Adipocyte (in vitro differentiated cells): ENCODE results near the gene PLXNB2.

Experiments used
- DNase-seq: peaks from one replicate; pipeline ENCODE4 v3.0.0-alpha.2; 2015; ENCODE audit warnings: low read depth
- H3K27me3 ChIP-seq: replicated peaks from 2 replicates; pipeline ENCODE4 v1.7.0; 2013; ENCODE audit warnings: mild to moderate bottlenecking, low read length, moderate library complexity; ENCODE audit not compliant: control insufficient read depth, insufficient read depth
- H3K36me3 ChIP-seq: 2 replicates; pipeline ENCODE4 v1.7.0; 2013; ENCODE audit warnings: low read length, mild to moderate bottlenecking, moderate library complexity; ENCODE audit not compliant: control insufficient read depth, insufficient read depth, severe bottlenecking
- H3K4me1 ChIP-seq: 2 replicates; pipeline ENCODE4 v1.7.0; 2013; ENCODE audit warnings: mild to moderate bottlenecking, low read length, moderate library complexity; ENCODE audit not compliant: control insufficient read depth, insufficient read depth
- H3K4me3 ChIP-seq: 2 replicates; pipeline ENCODE4 v1.7.0; 2013; ENCODE audit warnings: mild to moderate bottlenecking, low read length, moderate library complexity
- H3K9ac ChIP-seq: 2 replicates; pipeline ENCODE4 v1.7.0; 2013; ENCODE audit warnings: mild to moderate bottlenecking, low read length, moderate library complexity
- H3K9me3 ChIP-seq: 2 replicates; pipeline ENCODE4 v1.7.0; 2013; ENCODE audit warnings: mild to moderate bottlenecking, low read length, moderate library complexity; ENCODE audit not compliant: control insufficient read depth

The PLXNB2 gene

DNA sequence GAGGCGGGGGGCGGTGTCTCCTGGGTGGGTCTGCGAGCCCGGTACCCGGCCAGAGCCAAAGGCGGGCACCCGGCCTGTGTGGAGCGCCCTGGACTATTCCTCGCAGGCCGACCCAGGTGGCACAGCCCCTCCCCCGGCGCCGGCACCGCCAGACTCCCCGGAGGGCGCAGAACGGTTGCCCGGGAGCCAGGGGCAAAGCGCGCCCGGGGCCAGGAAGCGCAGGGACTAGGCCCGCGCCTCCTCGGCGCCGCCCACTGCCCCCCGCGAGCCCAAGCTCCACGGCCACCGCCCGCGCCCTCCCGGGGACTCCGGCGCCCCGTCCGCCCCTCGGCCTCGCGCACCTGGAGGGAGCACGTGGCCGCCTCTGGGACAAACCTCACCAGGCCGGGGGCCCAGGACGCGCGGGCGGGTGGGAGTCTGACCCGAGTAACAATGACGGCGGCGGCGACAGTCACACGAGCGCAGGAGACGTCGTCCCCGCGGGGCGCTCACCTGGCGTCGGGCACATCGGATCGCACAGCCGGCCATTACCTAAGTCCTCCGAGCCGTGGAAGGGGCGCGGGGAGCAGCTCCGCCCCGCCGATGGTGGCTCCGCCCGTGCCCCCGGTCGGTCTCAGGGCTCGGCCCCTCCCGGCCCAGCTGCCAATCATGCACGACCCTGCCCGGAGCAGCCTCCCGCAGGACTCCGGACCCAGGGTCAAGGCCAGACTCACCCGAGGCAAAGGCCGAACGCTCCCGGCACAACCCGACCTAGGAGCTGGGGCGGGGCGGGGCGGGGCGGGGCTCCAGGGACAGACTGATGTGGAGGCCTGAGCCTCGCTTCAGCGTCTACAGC is 7.4 kb downstream of the PLXNB2 start:
- Histone ChIP-seq H3K36me3 (peaks cover 5% of the 10 kb centered on the region), H3K9ac (peak overlapping the region; percentile 46), H3K9me3 (no peaks in the 10 kb centered on the region), H3K4me3 (peak overlapping the region; percentile 41), H3K4me1 (peaks cover 38% of the 10 kb centered on the region), H3K27me3 (no peaks in the 10 kb centered on the region)
- DNase-seq: no peak

DNA sequence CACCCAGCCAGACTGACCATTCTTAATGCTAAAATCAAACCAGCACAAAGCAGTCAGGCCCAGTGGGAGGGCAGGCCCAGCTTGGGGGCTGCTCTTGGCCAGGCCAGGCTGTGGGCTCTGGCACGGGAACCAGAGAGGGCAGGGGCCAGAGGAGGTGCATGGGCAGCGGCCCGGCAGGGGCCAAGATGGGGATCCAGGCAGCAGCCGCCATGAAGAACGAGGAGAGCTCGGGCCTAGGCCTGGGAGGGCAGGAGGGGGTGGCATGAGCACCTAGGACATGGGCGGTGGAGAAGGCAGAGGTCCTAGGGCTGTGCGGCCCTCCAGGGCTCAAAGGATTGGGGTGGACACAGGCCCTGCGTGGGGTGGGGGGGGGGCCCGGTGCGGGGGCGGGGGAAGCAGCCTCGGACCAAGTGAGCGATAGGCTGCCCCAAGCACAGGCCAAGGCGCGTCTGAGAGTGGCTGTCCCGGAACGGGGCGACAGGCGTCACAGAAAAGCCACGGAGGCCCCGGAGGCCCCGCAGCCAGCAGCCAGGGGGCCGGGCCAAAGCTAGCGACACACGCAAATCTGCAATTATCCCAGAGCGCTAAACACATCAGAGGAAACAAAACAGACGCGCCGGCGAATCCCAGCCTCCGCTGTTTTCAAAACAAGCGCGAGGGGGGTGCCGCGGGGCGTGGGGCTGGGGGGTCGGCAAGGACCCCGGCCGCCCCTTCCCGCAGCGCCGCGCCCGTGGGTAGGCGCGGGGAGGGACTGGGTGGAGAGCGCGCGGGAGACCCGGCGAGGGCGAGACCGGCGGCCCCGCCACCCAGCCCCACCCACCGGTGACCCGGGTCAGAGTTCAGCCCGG is 8.3 kb downstream of the PLXNB2 start:
- peaks cover 31% of the 10 kb centered on the region for H3K4me1 ChIP-seq
- DNase-seq: no peak
- H3K27me3 ChIP-seq: no peaks in the 10 kb centered on the region
- H3K4me3 ChIP-seq: no peak overlapping the region
- H3K9ac ChIP-seq: no peak overlapping the region
- no peaks in the 10 kb centered on the region for H3K9me3 ChIP-seq
- peaks cover 10% of the 10 kb centered on the region for H3K36me3 ChIP-seq

DNA sequence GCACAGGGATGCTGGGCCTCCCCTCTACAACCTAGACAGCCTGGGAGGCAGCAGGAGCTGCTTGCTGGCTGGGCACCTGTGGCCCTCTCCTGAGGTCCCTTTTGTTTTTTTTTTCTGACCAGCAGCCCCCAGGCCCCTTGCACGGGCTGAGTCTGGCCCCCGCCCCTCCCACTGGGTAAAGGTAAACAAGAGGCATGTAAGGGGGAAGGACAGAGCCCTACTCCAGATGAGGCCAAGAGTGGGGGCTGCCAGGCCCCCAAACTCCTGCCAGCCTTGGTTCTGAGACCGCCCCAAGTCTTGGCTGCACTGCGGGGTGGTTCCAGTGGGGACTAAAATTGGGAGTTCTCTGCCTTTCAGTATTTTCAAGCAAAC is 9.2 kb downstream of the PLXNB2 start:
- Histone ChIP-seq H3K9me3 (no peaks in the 10 kb centered on the region), H3K9ac (no peak overlapping the region), H3K4me1 (peaks cover 28% of the 10 kb centered on the region), H3K27me3 (no peaks in the 10 kb centered on the region), H3K36me3 (peaks cover 11% of the 10 kb centered on the region), H3K4me3 (no peak overlapping the region)
- DNase-seq: no peak

DNA sequence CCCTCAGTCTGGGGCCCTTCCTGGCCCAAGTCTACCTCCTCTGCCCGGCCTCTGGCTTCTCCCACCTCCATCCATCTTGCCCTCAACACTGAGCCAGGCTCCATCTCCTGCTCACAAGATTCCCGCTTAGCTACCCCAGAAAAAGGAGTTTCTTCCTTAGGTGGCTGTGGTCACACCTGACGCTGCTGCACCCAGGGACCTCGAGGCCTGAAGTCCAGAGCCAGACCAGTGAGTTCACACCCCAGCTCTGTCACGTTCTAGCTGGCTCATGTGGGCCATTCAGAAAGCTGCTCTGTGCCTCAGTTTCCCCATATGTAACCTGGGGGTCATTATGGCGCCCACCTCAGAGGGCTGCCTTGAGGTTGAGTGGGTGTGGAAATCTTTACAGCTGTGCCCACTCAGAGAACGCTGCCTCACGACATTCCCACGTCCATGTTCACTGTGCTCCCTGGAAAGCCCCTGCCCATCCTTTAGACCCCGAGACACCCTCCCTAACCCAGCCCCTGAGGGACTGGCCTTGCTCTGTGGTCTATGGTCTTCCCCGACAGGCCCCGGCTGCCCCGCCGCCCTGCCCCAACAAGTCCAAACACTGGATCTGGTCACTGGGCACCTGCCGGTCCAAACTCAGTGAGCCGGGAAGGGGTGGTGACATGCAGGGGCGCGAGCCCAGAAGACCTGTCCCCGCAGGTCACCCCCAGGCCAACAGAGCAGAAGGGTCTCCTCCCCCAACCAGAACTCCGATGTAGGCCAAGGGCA is 9.8 kb downstream of the PLXNB2 start:
- Histone ChIP-seq H3K9ac (no peak overlapping the region), H3K27me3 (no peaks in the 10 kb centered on the region), H3K9me3 (no peaks in the 10 kb centered on the region), H3K4me3 (no peak overlapping the region), H3K36me3 (peaks cover 11% of the 10 kb centered on the region), H3K4me1 (peaks cover 27% of the 10 kb centered on the region)
- no peak for DNase-seq

DNA sequence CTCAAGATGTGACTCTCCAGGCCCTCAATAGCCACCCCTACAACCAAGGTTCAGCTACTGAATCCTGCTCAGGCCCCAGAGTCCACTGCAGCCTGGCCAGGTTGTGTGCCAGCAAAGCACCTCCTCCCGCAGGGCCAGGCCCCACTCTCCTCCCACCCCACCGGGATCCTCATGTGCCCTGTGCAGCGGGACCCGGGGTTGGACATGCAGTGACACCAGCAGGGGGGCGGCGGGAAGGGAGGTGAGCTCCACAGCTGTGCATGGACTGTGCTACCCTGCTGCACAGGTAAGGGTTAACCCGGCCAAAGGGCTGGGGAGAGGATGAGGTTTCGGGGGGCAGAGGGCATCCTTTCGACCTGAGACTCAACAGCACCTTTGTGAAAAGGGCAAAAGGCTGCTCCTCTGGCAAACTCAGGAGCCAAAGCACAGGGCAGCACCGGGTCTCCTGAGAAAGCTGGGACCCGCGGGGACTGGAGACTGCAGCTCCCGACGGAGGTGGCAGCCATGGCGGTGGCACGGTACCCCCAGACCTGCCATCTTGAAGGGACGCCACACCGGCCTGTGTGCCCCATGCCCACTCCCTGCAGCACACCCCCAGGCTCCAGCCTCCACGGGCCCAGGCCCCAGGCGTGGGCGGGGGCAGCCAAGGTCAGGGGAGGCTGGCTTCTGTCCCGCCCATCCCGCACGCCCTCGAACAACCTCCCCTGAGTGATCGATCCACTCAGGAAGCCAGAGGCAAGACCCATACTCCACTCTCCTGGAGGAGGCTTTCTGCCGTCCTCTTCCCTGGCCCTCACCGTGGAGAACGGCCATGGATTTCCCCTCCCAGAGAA is 10.6 kb downstream of the PLXNB2 start:
- Histone ChIP-seq H3K9ac (no peak overlapping the region), H3K9me3 (no peaks in the 10 kb centered on the region), H3K4me3 (no peak overlapping the region), H3K4me1 (peaks cover 24% of the 10 kb centered on the region), H3K27me3 (no peaks in the 10 kb centered on the region), H3K36me3 (peaks cover 11% of the 10 kb centered on the region)
- DNase-seq: no peak

DNA sequence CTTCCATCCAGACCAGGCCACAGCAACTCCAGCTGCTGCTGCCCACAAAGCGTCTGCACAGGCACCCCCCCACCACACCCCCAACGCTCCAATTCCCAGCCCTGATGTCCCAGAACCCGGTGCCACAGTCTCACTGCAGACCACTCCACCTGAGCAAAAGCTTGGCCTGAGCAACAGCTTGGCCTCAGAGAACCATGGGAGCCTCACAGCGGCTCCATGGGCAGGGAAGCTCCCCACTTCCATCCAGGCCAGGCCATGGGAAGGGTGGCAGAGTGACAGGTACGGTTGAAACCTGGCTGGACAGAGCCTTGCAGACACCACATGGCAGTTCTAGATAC is 13.2 kb downstream of the PLXNB2 start:
- peaks cover 20% of the 10 kb centered on the region for H3K4me1 ChIP-seq
- no peaks in the 10 kb centered on the region for H3K9me3 ChIP-seq
- H3K27me3 ChIP-seq: no peaks in the 10 kb centered on the region
- peak overlapping the region; percentile 47 for H3K4me3 ChIP-seq
- no peak for DNase-seq
- H3K36me3 ChIP-seq: peaks cover 20% of the 10 kb centered on the region
- peak overlapping the region; percentile 80 for H3K9ac ChIP-seq

DNA sequence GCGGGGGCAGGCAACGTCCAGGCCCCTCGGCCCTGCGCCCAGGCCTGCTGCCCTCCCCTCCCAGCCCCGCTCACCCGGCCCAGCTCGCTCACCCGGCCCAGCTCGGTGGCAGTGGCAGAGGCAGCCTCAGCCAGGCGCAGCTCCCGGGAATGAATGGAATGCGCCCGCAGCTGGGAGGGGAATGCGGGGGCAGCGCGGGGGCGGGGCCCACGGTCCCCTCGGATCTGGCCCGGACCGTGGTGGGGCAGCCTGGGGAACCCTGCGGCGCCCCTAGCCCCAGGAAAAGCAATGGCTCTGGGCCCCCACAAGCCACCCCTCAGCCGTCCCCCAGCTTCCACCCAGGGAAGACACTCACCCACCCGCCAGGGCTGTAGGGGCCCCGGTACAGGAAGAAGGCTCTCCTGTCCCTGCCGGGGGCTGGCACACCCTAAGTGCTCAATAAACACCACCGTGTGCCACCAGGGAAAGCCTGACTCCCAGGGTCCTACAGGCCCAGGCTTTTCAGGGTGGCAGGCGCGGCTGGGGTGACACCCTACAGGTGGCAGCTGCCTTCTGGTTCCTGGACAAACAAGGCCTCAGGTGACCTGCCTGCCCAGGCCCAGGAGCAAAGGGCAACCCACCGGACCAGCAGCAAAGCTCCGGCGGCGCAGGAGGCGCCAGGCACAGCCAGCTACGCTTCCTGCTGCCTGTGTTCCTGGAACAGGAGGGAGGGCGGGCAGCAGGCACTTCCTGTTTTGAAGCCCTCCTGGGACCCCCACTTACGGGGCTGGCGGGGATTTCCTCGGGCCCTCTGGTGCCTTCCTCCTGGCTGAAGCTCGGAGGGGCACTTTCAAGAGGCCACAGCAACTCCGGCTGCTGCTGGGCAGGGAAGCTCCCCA is 13.8 kb downstream of the PLXNB2 start:
- peaks cover 26% of the 10 kb centered on the region for H3K36me3 ChIP-seq
- H3K9ac ChIP-seq: peak overlapping the region; percentile 80
- DNase-seq: peak; percentile 89
- H3K27me3 ChIP-seq: no peaks in the 10 kb centered on the region
- peaks cover 20% of the 10 kb centered on the region for H3K4me1 ChIP-seq
- H3K9me3 ChIP-seq: no peaks in the 10 kb centered on the region
- H3K4me3 ChIP-seq: peak overlapping the region; percentile 47

DNA sequence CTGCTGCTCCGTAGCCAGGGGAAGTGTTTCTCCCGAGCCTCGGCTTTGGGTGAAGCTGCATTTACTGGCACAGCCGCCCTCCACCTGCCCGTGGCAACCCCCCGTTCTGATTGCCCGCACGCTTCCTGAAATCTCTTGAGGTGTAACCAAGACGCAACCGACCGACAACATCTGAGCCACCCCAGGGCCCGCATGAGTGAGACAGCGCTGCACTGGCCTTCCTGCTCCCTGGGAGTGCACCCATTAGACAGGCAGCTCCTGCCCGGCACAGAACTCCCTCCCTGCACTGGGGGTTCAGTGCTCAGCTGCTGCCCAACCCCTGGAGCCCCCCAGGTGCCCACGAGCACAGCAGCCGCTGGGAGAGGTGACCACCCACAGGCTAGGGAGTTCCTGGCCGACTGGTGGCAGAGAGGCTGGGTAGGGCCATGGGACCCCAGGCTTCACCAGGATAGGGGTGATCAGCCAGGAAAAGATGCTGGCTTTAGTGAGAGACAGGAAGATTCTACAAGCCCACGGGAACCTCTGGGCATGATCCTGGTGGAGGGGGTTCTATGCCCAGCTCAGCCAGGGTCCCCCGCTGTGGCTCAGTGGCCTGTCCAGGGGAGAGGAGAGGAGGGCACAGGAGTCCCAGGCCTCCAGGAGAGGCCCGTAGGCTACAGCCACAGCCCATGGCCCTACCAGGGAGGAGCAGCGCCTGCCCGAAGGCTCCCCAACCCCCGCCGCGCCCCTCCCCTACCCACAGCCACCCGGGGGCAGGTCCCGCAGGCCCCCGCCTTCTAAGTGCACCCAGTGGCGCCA is 14.6 kb downstream of the PLXNB2 start:
- Histone ChIP-seq H3K9me3 (no peaks in the 10 kb centered on the region), H3K9ac (peak overlapping the region; percentile 82), H3K36me3 (peaks cover 34% of the 10 kb centered on the region), H3K27me3 (no peaks in the 10 kb centered on the region), H3K4me3 (peak overlapping the region; percentile 56), H3K4me1 (peaks cover 20% of the 10 kb centered on the region)
- DNase-seq: no peak

DNA sequence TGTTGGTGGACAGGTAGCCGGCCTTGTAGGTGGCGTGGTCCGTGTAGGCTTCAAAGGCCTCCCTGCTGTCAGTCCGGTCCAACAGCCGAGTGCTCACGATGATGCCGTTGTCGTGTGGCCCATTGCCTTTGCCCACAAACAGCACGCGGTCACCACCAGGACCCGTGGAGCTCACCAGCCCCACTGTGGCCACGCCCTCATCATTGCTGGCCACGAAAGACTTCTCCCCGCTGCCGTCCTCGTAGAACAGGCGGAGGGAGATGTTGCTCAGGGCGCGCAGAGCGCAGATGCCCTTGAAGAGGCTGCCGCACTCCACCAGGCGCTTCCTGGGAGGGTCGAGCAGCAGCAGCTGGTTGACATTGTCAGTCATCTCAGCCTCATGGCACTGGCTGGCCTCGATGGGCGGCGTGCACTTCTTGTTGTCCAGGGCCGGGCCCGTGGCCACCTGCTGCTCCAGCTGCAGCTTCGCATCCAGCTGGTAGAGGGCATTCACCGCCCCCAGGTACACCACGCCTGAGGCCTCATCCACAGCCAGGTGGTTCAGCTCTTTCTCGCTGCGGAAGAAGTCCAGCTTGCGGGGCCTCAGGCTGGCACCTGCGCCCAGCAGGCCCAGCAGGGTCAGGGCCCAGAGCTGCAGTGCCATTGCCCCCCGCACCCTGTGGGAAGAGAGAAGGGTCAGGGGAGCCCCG is 17.4 kb downstream of the PLXNB2 start:
- Histone ChIP-seq H3K4me1 (peaks cover 14% of the 10 kb centered on the region), H3K27me3 (no peaks in the 10 kb centered on the region), H3K4me3 (no peak overlapping the region), H3K9me3 (no peaks in the 10 kb centered on the region), H3K9ac (no peak overlapping the region), H3K36me3 (peaks cover 53% of the 10 kb centered on the region)
- no peak for DNase-seq
